ENCODE data around the gene SH3BGRL2. TPM values are rescaled to one million over a fixed set of nuclear protein-coding genes. Genes with fewer than 3 reads are reported as not detected.

SH3BGRL2 gene
- total RNA-seq, 4 donors from 2014 or later: 20.6 to 121 (median 51.7) TPM

DNA sequence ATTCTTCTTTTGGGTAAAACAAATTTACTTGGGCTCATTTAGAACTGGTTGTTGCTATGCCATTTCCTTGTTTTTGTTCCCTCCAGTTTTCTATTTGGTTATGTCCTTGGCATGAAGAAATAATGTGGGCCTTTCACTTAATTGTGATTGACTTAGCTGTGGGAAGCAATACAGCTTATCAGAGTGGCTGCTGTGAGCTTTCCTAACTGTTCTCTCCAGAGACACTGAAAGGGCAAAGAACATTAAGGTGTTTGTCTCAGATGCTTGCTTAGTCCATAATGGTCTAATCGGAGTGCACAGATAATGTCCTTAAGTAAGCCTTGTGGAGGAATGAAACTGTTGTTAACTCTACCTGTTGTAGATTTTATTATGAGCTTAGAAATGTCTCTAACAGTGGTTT, 56.6 kb downstream of the SH3BGRL2 start:
- TF ChIP-seq CTCF (IDR thresholded peaks at IDR 0.05; ENCODE audit: low read depth): no peak

- TF ChIP-seq CTCF (IDR thresholded peaks at IDR 0.05; ENCODE audit: low read depth): no peak
Observed at GRCh38 chr6:79694156-79694555, 63.0 kb downstream of the SH3BGRL2 start.

GRCh38 chr6:79694623-79695343, 63.7 kb downstream of the SH3BGRL2 start:
- TF ChIP-seq CTCF (IDR thresholded peaks at IDR 0.05; ENCODE audit: low read depth): no peak

GRCh38 chr6:79697430-79697829, 66.3 kb downstream of the SH3BGRL2 start:
- TF ChIP-seq CTCF (IDR thresholded peaks at IDR 0.05; ENCODE audit: low read depth): no peak

DNA sequence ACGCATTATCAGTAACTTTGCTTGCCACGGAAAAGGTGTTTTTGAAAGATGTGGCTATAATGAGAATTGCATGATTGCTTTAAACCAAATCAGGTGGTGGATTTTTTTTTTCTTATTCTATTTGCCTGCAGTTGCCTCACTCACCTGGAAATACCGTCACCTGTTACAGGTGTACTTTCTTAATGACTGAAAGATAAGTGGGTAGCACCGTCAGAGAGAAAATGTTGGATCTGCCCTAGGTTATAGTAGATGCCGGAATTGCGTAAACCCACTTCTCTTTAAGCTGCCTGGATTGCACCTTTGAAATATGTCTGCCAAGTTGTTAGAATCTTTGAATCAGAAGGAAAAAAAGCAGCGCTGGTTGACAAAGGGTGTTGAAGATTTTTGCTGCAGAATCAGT, 68.5 kb downstream of the SH3BGRL2 start:
- no peak for TF ChIP-seq CTCF (IDR thresholded peaks at IDR 0.05; ENCODE audit: low read depth)

- TF ChIP-seq CTCF (IDR thresholded peaks at IDR 0.05; ENCODE audit: low read depth): no peak
Observed at GRCh38 chr6:79702691-79703090, 71.6 kb downstream of the SH3BGRL2 start.

GRCh38 chr6:79704200-79704599, 73.1 kb downstream of the SH3BGRL2 start:
- no peak for TF ChIP-seq CTCF (IDR thresholded peaks at IDR 0.05; ENCODE audit: low read depth)
